Measurements from ENCODE around the gene MOSPD3. TPM values are rescaled to one million over a fixed set of nuclear protein-coding genes. Genes with fewer than 3 reads are reported as not detected.

MOSPD3 gene
- total and polyA plus RNA-seq, 2 of the 13 experiments (the other 11 are each of a cell fraction or from before 2014, with no cell fraction given): 7.6 to 8.8 TPM

GRCh38 chr7:100585511-100586265, 26.7 kb upstream of the MOSPD3 start, which contains the start of gene LRCH4 (continued):
- TF ChIP-seq ZBTB20 (CRISPR knock-in tag; IDR thresholded peaks at IDR 0.05; ENCODE audit: borderline replicate concordance, low read depth) (peak; percentile 20; the same call in 1 of the 2 replicates), ZNF547 (CRISPR knock-in tag; IDR thresholded peaks at IDR 0.05) (peak; percentile 95), ZNF546 (CRISPR knock-in tag; conservative IDR thresholded peaks at IDR 0.05) (0 out of 2 replicates have a peak, but pooled peaks have one; percentile 43), ZNF564 (CRISPR knock-in tag; IDR thresholded peaks at IDR 0.05) (no peak), ZNF780A (CRISPR knock-in tag; IDR thresholded peaks at IDR 0.05) (no peak), FOXM1 (CRISPR knock-in tag; IDR thresholded peaks at IDR 0.05) (0 out of 2 replicates have a peak, but pooled peaks have one; percentile 42), TBL1XR1 (IDR thresholded peaks at IDR 0.05; ENCODE audit: borderline replicate concordance, low read length, partially characterized antibody) (peak; percentile 16), PHB2 (IDR thresholded peaks at IDR 0.05; ENCODE audit: partially characterized antibody) (no peak), EEA1 (CRISPR knock-in tag; IDR thresholded peaks at IDR 0.05; ENCODE audit: borderline replicate concordance) (0 out of 2 replicates have a peak, but pooled peaks have one; percentile 29), ZNF350 (CRISPR knock-in tag; IDR thresholded peaks at IDR 0.05; ENCODE audit: borderline replicate concordance, low read depth) (peak; percentile 68), PHF8 (CRISPR knock-in tag; IDR thresholded peaks at IDR 0.05) (peak; percentile 73), HDAC2 (CRISPR knock-in tag; IDR thresholded peaks at IDR 0.05) (peak; percentile 73), SP5 (CRISPR knock-in tag; IDR thresholded peaks at IDR 0.05; ENCODE audit: borderline replicate concordance, low read depth) (peak; percentile 45; the same call in 1 of the 2 replicates), CBX2 (IDR thresholded peaks at IDR 0.05; ENCODE audit: low read depth, low read length) (no peak), CBX2 (CRISPR knock-in tag; IDR thresholded peaks at IDR 0.05; ENCODE audit: low read depth) (no peak), STAT5B (CRISPR knock-in tag; IDR thresholded peaks at IDR 0.05) (no peak), KAT8 (CRISPR knock-in tag; IDR thresholded peaks at IDR 0.05) (peak; percentile 86), KLF12 (CRISPR knock-in tag; IDR thresholded peaks at IDR 0.05; ENCODE audit: borderline replicate concordance) (0 out of 2 replicates have a peak, but pooled peaks have one; percentile 40), TAF1 (CRISPR knock-in tag; IDR thresholded peaks at IDR 0.05) (peak; percentile 93), ZNF607 (CRISPR knock-in tag; IDR thresholded peaks at IDR 0.05; ENCODE audit: borderline replicate concordance) (peak; percentile 83; the same call in 1 of the 2 replicates), MAX (IDR thresholded peaks at IDR 0.05) (peak; percentile 47; the same call in 1 of the 2 replicates)
- TF ChIP-seq, protein P1, sequence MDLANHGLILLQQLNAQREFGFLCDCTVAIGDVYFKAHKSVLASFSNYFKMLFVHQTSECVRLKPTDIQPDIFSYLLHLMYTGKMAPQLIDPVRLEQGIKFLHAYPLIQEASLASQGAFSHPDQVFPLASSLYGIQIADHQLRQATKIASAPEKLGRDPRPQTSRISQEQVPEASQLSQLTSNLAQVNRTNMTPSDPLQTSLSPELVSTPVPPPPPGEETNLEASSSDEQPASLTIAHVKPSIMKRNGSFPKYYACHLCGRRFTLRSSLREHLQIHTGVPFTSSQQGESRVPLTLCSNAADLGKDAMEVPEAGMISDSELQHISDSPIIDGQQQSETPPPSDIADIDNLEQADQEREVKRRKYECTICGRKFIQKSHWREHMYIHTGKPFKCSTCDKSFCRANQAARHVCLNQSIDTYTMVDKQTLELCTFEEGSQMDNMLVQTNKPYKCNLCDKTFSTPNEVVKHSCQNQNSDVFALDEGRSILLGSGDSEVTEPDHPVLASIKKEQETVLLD (CRISPR knock-in tag; IDR thresholded peaks at IDR 0.05; ENCODE audit: low read depth): peak; percentile 90
- TF ChIP-seq, protein P2, sequence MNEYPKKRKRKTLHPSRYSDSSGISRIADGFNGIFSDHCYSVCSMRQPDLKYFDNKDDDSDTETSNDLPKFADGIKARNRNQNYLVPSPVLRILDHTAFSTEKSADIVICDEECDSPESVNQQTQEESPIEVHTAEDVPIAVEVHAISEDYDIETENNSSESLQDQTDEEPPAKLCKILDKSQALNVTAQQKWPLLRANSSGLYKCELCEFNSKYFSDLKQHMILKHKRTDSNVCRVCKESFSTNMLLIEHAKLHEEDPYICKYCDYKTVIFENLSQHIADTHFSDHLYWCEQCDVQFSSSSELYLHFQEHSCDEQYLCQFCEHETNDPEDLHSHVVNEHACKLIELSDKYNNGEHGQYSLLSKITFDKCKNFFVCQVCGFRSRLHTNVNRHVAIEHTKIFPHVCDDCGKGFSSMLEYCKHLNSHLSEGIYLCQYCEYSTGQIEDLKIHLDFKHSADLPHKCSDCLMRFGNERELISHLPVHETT (CRISPR knock-in tag; conservative IDR thresholded peaks at IDR 0.05): peak; percentile 90
- TF ChIP-seq, protein P3, sequence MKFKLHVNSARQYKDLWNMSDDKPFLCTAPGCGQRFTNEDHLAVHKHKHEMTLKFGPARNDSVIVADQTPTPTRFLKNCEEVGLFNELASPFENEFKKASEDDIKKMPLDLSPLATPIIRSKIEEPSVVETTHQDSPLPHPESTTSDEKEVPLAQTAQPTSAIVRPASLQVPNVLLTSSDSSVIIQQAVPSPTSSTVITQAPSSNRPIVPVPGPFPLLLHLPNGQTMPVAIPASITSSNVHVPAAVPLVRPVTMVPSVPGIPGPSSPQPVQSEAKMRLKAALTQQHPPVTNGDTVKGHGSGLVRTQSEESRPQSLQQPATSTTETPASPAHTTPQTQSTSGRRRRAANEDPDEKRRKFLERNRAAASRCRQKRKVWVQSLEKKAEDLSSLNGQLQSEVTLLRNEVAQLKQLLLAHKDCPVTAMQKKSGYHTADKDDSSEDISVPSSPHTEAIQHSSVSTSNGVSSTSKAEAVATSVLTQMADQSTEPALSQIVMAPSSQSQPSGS (CRISPR knock-in tag; IDR thresholded peaks at IDR 0.05): no peak
